ENCODE measurements around the gene NRXN3.

NRXN3 gene

DNA sequence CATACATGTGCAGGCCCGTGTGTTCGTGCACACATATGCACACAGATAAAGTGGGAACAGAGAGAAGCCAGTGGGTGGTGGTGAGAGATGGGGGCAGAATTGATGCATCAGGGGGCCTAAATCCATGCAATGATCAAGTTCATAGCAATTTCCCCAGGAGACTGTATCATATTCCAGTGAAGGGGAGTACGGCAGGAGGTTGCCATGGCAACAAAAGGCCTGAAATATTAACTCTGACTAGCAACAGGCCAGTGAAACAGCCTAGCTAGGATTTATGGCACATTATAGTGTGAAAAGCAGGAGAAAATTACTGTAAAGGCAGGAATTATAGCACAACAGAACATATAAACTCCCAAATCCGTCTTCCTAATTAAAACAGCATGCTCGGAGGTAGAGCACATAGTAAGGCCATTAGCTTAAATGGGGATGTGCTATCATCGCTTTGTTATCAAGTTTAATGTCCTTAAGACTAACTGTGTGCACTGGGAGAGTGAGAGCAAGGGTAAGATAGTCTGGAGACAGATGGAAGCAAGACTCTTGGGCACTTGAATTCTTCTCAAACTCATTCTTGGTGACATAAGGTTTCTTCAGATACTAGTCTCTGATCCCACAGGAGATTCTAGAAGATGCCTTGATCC, 1234.8 kb downstream of the NRXN3 start:
- no peak for TF ChIP-seq BCL11B (tag by site-specific recombination; IDR thresholded peaks at IDR 0.05; ENCODE audit: low read depth)
- peak; percentile 57 for TF ChIP-seq SCRT2 (tag by site-specific recombination; IDR thresholded peaks at IDR 0.05)
- Histone ChIP-seq H3K4me1 (ENCODE audit: control insufficient read depth, insufficient read depth, low read length) (0 out of 2 replicates have a peak, but pooled peaks cover 8% of the 10 kb centered on the region), H3K27ac (ENCODE audit: extremely low read depth, low read depth, low read length) (no peak overlapping the region), H3K4me3 (ENCODE audit: low read depth, low read length) (no peak overlapping the region), H3K36me3 (ENCODE audit: control insufficient read depth in 2 of 2, insufficient read depth in 1 of 2, low read length in 2 of 2) (no peaks in the 10 kb centered on the region), H3K9me3 (ENCODE audit: control insufficient read depth, insufficient read depth, low read depth, low read length) (no peaks in the 10 kb centered on the region)
- CTCF ChIA-PET: no interaction called here
- POLR2A ChIA-PET: no interaction called here

DNA sequence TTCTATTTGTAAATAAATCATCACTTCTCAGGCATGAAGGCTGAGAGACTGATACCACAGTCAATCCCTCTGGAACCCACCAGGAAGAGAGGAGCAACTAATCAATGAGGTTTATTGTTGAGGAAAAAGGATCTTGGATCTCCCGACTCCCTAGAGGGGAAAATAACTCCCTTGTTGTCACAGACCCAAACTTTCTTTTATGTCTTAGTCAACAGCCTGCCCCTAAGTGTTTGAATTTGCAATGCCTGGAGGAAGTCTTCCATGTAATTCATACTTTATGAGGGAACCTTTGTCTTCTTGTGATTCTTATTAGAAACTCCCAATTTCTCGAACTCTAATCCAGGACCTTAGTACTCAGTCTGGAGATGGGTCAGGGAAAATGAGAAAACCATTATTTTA, 1235.3 kb downstream of the NRXN3 start:
- ChIA-PET CTCF (no interaction called here), POLR2A (no interaction called here)
- H3K4me1 ChIP-seq (ENCODE audit: control insufficient read depth, insufficient read depth, low read length): 0 out of 2 replicates have a peak, but pooled peaks cover 8% of the 10 kb centered on the region
- H3K9me3 ChIP-seq (ENCODE audit: control insufficient read depth, insufficient read depth, low read depth, low read length): no peaks in the 10 kb centered on the region
- H3K27ac ChIP-seq (ENCODE audit: extremely low read depth, low read depth, low read length): no peak overlapping the region
- no peaks in the 10 kb centered on the region for H3K36me3 ChIP-seq (ENCODE audit: control insufficient read depth in 2 of 2, insufficient read depth in 1 of 2, low read length in 2 of 2)
- no peak overlapping the region for H3K4me3 ChIP-seq (ENCODE audit: low read depth, low read length)
- TF ChIP-seq MYNN (tag by site-specific recombination; IDR thresholded peaks at IDR 0.05; ENCODE audit: borderline replicate concordance) (no peak), FEZF1 (tag by site-specific recombination; IDR thresholded peaks at IDR 0.05) (no peak)

GRCh38 chr14:79407572-79407971, 1237.4 kb downstream of the NRXN3 start:
- TF ChIP-seq GLIS1 (tag by site-specific recombination; IDR thresholded peaks at IDR 0.05) (no peak), ZNF112 (tag by site-specific recombination; IDR thresholded peaks at IDR 0.05) (no peak), ZNF76 (tag by site-specific recombination; IDR thresholded peaks at IDR 0.05; ENCODE audit: borderline replicate concordance, low read depth) (no peak)
- TF ChIP-seq, protein P1, sequence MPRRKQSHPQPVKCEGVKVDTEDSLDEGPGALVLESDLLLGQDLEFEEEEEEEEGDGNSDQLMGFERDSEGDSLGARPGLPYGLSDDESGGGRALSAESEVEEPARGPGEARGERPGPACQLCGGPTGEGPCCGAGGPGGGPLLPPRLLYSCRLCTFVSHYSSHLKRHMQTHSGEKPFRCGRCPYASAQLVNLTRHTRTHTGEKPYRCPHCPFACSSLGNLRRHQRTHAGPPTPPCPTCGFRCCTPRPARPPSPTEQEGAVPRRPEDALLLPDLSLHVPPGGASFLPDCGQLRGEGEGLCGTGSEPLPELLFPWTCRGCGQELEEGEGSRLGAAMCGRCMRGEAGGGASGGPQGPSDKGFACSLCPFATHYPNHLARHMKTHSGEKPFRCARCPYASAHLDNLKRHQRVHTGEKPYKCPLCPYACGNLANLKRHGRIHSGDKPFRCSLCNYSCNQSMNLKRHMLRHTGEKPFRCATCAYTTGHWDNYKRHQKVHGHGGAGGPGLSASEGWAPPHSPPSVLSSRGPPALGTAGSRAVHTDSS (tag by site-specific recombination; IDR thresholded peaks at IDR 0.05): no peak
- 0 out of 2 replicates have a peak, but pooled peaks cover 8% of the 10 kb centered on the region for H3K4me1 ChIP-seq (ENCODE audit: control insufficient read depth, insufficient read depth, low read length)
- no peaks in the 10 kb centered on the region for H3K36me3 ChIP-seq (ENCODE audit: control insufficient read depth in 2 of 2, insufficient read depth in 1 of 2, low read length in 2 of 2)
- no peaks in the 10 kb centered on the region for H3K9me3 ChIP-seq (ENCODE audit: control insufficient read depth, insufficient read depth, low read depth, low read length)
- H3K27ac ChIP-seq (ENCODE audit: extremely low read depth, low read depth, low read length): no peak overlapping the region
- POLR2A ChIA-PET: no interaction called here
- no peak overlapping the region for H3K4me3 ChIP-seq (ENCODE audit: low read depth, low read length)
- CTCF ChIA-PET: no interaction called here

DNA sequence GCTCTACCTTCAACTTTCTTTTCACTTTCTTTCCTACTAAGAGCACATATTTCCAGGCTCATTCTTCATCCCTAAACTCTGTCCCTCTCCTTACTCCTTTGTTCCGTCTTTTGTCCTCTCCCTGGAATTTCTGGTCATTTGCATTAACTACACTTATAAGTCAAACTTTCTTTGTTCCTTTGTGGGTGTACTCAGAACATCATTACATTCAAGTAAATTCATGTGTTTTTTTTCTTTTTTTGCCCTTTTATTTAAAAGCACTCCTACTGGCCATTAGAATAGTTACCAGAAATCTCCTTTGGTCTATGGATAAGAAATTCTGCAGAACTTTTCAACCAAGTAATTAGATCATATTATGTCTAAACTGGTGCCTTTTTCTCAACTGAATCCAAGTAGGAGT, 1238.5 kb downstream of the NRXN3 start:
- no peak overlapping the region for H3K4me3 ChIP-seq (ENCODE audit: low read depth, low read length)
- no peak overlapping the region for H3K27ac ChIP-seq (ENCODE audit: extremely low read depth, low read depth, low read length)
- POLR2A ChIA-PET: no interaction called here
- H3K36me3 ChIP-seq (ENCODE audit: control insufficient read depth in 2 of 2, insufficient read depth in 1 of 2, low read length in 2 of 2): no peaks in the 10 kb centered on the region
- CTCF ChIA-PET: interaction anchor here (0.6 kb wide), 1 partner anchor 106 kb away, joined by 3 read pairs; no protein-coding TSS in a partner anchor
- 0 out of 2 replicates have a peak, but pooled peaks cover 12% of the 10 kb centered on the region for H3K4me1 ChIP-seq (ENCODE audit: control insufficient read depth, insufficient read depth, low read length)
- H3K9me3 ChIP-seq (ENCODE audit: control insufficient read depth, insufficient read depth, low read depth, low read length): no peaks in the 10 kb centered on the region
- TF ChIP-seq ZNF184 (tag by site-specific recombination; IDR thresholded peaks at IDR 0.05): no peak
- TF ChIP-seq ZNF664 (tag by site-specific recombination; IDR thresholded peaks at IDR 0.05): no peak
- no peak for TF ChIP-seq ZNF660 (tag by site-specific recombination; IDR thresholded peaks at IDR 0.05)
- no peak for TF ChIP-seq ZNF19 (tag by site-specific recombination; IDR thresholded peaks at IDR 0.05; ENCODE audit: low read depth)
- TF ChIP-seq AEBP2 (tag by site-specific recombination; IDR thresholded peaks at IDR 0.05; ENCODE audit: borderline replicate concordance): no peak
- no peak for TF ChIP-seq ZBTB8A (tag by site-specific recombination; IDR thresholded peaks at IDR 0.05)
- no peak for TF ChIP-seq ZNF114 (tag by site-specific recombination; IDR thresholded peaks at IDR 0.05)
- no peak for TF ChIP-seq ZNF146 (tag by site-specific recombination; IDR thresholded peaks at IDR 0.05)
- TF ChIP-seq ZNF548 (tag by site-specific recombination; IDR thresholded peaks at IDR 0.05): no peak
- TF ChIP-seq PRDM4 (tag by site-specific recombination; IDR thresholded peaks at IDR 0.05): no peak
- TF ChIP-seq, protein P2, sequence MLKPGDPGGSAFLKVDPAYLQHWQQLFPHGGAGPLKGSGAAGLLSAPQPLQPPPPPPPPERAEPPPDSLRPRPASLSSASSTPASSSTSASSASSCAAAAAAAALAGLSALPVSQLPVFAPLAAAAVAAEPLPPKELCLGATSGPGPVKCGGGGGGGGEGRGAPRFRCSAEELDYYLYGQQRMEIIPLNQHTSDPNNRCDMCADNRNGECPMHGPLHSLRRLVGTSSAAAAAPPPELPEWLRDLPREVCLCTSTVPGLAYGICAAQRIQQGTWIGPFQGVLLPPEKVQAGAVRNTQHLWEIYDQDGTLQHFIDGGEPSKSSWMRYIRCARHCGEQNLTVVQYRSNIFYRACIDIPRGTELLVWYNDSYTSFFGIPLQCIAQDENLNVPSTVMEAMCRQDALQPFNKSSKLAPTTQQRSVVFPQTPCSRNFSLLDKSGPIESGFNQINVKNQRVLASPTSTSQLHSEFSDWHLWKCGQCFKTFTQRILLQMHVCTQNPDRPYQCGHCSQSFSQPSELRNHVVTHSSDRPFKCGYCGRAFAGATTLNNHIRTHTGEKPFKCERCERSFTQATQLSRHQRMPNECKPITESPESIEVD (tag by site-specific recombination; IDR thresholded peaks at IDR 0.05): no peak
- no peak for TF ChIP-seq SCRT2 (tag by site-specific recombination; IDR thresholded peaks at IDR 0.05)
- TF ChIP-seq ZNF248 (tag by site-specific recombination; IDR thresholded peaks at IDR 0.05): no peak
- no peak for TF ChIP-seq GFI1B (tag by site-specific recombination; IDR thresholded peaks at IDR 0.05)
- TF ChIP-seq SP3 (tag by site-specific recombination; IDR thresholded peaks at IDR 0.05): no peak
